ENCODE results near the gene CDC26. TPM values are rescaled to one million over a fixed set of nuclear protein-coding genes. Genes with fewer than 3 reads are reported as not detected.

The CDC26 gene
- total RNA-seq, 1 experiment from 2014 or later, result 36.9 TPM

DNA sequence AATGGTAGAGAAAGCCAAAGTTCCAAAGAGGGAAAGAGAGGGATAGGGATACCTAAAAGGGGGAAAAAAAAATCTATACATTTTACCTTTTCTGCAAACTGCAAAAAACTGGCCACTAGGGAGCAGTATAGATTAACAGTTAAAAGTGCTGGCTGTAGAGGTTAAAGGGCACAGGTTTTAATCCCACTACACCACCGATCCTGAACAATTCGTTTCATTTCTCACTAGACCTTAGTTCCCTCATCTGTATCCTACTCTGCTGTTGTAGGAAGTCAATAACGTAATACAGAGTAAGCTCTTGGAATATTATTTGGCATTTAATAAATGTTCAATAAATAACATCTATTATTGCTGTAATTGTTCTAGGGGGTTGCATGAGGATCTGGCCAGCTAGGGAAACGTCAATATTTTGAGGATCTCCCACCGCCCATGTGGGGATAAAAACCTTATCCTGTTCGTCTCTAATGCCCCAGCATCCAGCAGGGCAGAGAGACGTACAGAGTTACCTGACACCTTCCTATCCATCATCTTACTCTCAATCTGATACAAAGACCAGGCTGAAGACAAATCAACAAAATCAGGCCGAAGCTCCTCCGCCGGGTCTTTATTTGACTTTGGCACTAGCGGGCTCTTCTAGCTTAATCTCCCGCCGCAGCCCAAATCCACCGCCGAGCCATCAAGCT, 757 bp downstream of the CDC26 start:
- H3K4me3 Mint-ChIP-seq, result no peak overlapping the region
- H3K27ac Mint-ChIP-seq, result peak overlapping the region; percentile 88; the same call in 1 of the 2 replicates
- TF ChIP-seq, protein P1, sequence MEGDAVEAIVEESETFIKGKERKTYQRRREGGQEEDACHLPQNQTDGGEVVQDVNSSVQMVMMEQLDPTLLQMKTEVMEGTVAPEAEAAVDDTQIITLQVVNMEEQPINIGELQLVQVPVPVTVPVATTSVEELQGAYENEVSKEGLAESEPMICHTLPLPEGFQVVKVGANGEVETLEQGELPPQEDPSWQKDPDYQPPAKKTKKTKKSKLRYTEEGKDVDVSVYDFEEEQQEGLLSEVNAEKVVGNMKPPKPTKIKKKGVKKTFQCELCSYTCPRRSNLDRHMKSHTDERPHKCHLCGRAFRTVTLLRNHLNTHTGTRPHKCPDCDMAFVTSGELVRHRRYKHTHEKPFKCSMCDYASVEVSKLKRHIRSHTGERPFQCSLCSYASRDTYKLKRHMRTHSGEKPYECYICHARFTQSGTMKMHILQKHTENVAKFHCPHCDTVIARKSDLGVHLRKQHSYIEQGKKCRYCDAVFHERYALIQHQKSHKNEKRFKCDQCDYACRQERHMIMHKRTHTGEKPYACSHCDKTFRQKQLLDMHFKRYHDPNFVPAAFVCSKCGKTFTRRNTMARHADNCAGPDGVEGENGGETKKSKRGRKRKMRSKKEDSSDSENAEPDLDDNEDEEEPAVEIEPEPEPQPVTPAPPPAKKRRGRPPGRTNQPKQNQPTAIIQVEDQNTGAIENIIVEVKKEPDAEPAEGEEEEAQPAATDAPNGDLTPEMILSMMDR (IDR thresholded peaks at IDR 0.05), result peak; percentile 57
- no peak for TF ChIP-seq GRHL2 (CRISPR knock-in tag; IDR thresholded peaks at IDR 0.05; ENCODE audit: insufficient replicate concordance, severe bottlenecking)
- ATAC-seq, result no peak; the same call in 1 of the 2 replicates
- no peak for DNase-seq (ENCODE audit: low spot score)
- peaks cover 49% of the 10 kb centered on the region for H3K36me3 Mint-ChIP-seq
- peaks cover 7% of the 10 kb centered on the region for H3K4me1 Mint-ChIP-seq
- CTCF ChIA-PET, result interaction anchor here (0.7 to 3.6 kb wide), 23 partner anchors 13 to 1258 kb away, joined by 3 to 38 read pairs (median 7); partner anchors contain the start of genes ALAD, BSPRY, C9orf43 and FKBP15
- no peaks in the 10 kb centered on the region for H3K9me3 Mint-ChIP-seq
- no peaks in the 10 kb centered on the region for H3K27me3 Mint-ChIP-seq (ENCODE audit: low read depth)
- POLR2A ChIA-PET, result interaction anchor here (0.6 to 1.6 kb wide), 9 partner anchors 53 to 383 kb away, joined by 3 to 11 read pairs (median 4); partner anchors contain the start of genes C9orf43, FKBP15, POLE3 and SLC31A1

DNA sequence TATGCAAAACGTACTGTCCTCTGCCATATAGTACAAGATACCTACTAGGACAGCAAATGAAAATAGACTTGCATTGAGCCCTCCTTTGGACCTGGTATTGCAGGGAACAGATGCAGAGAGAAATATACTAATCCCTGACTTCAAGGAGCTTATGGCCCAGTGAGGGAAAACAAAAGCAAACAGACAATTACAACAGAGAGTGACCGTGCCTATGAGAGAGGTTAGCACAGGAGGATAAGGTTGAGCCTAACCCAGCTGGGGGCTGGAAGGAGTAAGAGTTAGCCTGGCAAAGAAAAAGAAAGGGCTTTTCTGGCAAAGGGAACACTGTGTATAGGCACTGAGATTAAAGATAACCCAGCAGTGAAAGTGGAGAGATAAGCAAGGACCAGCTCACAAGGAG, 5.5 kb downstream of the CDC26 start:
- DNase-seq (ENCODE audit: low spot score) (no peak), ATAC-seq (no peak)
- TF ChIP-seq, protein P1 (IDR thresholded peaks at IDR 0.05), result no peak
- TF ChIP-seq, protein P2, sequence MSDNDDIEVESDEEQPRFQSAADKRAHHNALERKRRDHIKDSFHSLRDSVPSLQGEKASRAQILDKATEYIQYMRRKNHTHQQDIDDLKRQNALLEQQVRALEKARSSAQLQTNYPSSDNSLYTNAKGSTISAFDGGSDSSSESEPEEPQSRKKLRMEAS (CRISPR knock-in tag; IDR thresholded peaks at IDR 0.05), result no peak
- TF ChIP-seq NFATC4 (CRISPR knock-in tag; IDR thresholded peaks at IDR 0.05) (no peak), ESRRA (CRISPR knock-in tag; IDR thresholded peaks at IDR 0.05; ENCODE audit: borderline replicate concordance) (no peak), SMAD3 (CRISPR knock-in tag; IDR thresholded peaks at IDR 0.05; ENCODE audit: borderline replicate concordance) (no peak), SOX15 (CRISPR knock-in tag; IDR thresholded peaks at IDR 0.05) (no peak), CREM (CRISPR knock-in tag; IDR thresholded peaks at IDR 0.05) (no peak), JAZF1 (CRISPR knock-in tag; IDR thresholded peaks at IDR 0.05) (no peak), ZNF219 (CRISPR knock-in tag; IDR thresholded peaks at IDR 0.05; ENCODE audit: borderline replicate concordance) (no peak)
- TF ChIP-seq, protein P3, sequence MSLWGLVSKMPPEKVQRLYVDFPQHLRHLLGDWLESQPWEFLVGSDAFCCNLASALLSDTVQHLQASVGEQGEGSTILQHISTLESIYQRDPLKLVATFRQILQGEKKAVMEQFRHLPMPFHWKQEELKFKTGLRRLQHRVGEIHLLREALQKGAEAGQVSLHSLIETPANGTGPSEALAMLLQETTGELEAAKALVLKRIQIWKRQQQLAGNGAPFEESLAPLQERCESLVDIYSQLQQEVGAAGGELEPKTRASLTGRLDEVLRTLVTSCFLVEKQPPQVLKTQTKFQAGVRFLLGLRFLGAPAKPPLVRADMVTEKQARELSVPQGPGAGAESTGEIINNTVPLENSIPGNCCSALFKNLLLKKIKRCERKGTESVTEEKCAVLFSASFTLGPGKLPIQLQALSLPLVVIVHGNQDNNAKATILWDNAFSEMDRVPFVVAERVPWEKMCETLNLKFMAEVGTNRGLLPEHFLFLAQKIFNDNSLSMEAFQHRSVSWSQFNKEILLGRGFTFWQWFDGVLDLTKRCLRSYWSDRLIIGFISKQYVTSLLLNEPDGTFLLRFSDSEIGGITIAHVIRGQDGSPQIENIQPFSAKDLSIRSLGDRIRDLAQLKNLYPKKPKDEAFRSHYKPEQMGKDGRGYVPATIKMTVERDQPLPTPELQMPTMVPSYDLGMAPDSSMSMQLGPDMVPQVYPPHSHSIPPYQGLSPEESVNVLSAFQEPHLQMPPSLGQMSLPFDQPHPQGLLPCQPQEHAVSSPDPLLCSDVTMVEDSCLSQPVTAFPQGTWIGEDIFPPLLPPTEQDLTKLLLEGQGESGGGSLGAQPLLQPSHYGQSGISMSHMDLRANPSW (CRISPR knock-in tag; conservative IDR thresholded peaks at IDR 0.05; ENCODE audit: low read depth), result no peak
- TF ChIP-seq, protein P4, sequence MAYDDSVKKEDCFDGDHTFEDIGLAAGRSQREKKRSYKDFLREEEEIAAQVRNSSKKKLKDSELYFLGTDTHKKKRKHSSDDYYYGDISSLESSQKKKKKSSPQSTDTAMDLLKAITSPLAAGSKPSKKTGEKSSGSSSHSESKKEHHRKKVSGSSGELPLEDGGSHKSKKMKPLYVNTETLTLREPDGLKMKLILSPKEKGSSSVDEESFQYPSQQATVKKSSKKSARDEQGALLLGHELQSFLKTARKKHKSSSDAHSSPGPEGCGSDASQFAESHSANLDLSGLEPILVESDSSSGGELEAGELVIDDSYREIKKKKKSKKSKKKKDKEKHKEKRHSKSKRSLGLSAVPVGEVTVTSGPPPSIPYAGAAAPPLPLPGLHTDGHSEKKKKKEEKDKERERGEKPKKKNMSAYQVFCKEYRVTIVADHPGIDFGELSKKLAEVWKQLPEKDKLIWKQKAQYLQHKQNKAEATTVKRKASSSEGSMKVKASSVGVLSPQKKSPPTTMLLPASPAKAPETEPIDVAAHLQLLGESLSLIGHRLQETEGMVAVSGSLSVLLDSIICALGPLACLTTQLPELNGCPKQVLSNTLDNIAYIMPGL (CRISPR knock-in tag; IDR thresholded peaks at IDR 0.05), result no peak
- TF ChIP-seq, protein P5, sequence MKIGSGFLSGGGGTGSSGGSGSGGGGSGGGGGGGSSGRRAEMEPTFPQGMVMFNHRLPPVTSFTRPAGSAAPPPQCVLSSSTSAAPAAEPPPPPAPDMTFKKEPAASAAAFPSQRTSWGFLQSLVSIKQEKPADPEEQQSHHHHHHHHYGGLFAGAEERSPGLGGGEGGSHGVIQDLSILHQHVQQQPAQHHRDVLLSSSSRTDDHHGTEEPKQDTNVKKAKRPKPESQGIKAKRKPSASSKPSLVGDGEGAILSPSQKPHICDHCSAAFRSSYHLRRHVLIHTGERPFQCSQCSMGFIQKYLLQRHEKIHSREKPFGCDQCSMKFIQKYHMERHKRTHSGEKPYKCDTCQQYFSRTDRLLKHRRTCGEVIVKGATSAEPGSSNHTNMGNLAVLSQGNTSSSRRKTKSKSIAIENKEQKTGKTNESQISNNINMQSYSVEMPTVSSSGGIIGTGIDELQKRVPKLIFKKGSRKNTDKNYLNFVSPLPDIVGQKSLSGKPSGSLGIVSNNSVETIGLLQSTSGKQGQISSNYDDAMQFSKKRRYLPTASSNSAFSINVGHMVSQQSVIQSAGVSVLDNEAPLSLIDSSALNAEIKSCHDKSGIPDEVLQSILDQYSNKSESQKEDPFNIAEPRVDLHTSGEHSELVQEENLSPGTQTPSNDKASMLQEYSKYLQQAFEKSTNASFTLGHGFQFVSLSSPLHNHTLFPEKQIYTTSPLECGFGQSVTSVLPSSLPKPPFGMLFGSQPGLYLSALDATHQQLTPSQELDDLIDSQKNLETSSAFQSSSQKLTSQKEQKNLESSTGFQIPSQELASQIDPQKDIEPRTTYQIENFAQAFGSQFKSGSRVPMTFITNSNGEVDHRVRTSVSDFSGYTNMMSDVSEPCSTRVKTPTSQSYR (CRISPR knock-in tag; IDR thresholded peaks at IDR 0.05), result no peak
- TF ChIP-seq, protein P6, sequence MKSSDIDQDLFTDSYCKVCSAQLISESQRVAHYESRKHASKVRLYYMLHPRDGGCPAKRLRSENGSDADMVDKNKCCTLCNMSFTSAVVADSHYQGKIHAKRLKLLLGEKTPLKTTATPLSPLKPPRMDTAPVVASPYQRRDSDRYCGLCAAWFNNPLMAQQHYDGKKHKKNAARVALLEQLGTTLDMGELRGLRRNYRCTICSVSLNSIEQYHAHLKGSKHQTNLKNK (CRISPR knock-in tag; IDR thresholded peaks at IDR 0.05), result no peak
- TF ChIP-seq, protein P7, sequence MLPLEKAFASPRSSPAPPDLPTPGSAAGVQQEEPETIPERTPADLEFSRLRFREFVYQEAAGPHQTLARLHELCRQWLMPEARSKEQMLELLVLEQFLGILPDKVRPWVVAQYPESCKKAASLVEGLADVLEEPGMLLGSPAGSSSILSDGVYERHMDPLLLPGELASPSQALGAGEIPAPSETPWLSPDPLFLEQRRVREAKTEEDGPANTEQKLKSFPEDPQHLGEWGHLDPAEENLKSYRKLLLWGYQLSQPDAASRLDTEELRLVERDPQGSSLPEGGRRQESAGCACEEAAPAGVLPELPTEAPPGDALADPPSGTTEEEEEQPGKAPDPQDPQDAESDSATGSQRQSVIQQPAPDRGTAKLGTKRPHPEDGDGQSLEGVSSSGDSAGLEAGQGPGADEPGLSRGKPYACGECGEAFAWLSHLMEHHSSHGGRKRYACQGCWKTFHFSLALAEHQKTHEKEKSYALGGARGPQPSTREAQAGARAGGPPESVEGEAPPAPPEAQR (CRISPR knock-in tag; IDR thresholded peaks at IDR 0.05), result no peak
- Mint-ChIP-seq H3K27me3 (ENCODE audit: low read depth) (no peaks in the 10 kb centered on the region), H3K4me3 (no peak overlapping the region), H3K4me1 (peaks cover 4% of the 10 kb centered on the region), H3K9me3 (no peaks in the 10 kb centered on the region), H3K27ac (no peak overlapping the region), H3K36me3 (peaks cover 37% of the 10 kb centered on the region)
- POLR2A ChIA-PET, result no interaction called here
- CTCF ChIA-PET, result no interaction called here
